HG03064 (cell line): ENCODE measurements around the gene NSD2.

Experiments used
- ATAC-seq: cut with Tn5 transposase; IDR thresholded peaks from one replicate; pipeline ENCODE4 v1.9.1; 2021; ENCODE audit warnings: low read depth; ENCODE audit not compliant: unreplicated experiment

Gene NSD2

GRCh38 chr4:1982124-1983052 lies 111.2 kb downstream of the NSD2 start:
- ATAC-seq, result no peak

GRCh38 chr4:1983053-1983845 lies 112.1 kb downstream of the NSD2 start:
- no peak for ATAC-seq

- ATAC-seq, result no peak
Measured at GRCh38 chr4:1983846-1984405, 112.7 kb downstream of the NSD2 start.

GRCh38 chr4:1984406-1985191 lies 113.4 kb downstream of the NSD2 start:
- no peak for ATAC-seq

- ATAC-seq, result no peak
Measured at GRCh38 chr4:1985294-1985693, 114.1 kb downstream of the NSD2 start.

DNA sequence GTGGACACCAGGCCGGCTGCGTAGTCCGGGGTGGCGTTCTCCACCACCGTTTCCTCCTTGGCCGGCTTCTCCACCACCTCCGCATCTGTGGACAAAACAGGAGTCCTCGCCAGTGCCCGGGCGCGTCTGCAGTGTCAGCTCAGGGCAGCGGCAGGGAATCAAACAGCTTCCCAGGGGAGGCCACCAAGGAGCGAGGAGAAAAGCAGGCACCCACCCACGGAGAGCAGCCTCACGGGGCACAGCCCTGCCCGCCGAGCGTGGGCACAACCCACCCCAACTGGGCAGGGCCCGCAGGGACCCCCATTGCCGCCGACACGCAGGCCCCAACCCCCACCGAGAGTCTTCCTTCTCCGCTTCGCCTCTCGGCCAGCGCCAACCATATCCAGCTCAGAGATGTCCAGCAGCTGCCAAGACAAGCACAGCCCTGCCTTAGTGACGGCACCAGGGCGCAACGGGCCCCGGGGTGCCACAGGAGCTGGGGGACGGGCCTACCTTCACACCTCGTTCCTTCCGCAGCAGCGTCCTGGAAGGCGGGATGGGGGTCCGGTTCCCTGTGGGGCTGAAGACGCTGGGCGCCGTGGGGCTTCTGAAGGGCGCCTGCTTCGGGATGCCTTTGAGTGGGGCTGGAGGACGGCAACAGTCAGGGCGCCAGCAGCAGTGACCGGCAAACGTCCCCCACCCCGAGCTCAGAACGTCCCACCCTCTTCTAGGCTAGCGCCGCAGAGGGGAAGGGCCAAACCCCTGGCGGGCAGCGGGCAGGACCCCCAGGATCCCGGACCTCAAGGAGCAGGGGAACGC lies 114.8 kb downstream of the NSD2 start:
- no peak for ATAC-seq

DNA sequence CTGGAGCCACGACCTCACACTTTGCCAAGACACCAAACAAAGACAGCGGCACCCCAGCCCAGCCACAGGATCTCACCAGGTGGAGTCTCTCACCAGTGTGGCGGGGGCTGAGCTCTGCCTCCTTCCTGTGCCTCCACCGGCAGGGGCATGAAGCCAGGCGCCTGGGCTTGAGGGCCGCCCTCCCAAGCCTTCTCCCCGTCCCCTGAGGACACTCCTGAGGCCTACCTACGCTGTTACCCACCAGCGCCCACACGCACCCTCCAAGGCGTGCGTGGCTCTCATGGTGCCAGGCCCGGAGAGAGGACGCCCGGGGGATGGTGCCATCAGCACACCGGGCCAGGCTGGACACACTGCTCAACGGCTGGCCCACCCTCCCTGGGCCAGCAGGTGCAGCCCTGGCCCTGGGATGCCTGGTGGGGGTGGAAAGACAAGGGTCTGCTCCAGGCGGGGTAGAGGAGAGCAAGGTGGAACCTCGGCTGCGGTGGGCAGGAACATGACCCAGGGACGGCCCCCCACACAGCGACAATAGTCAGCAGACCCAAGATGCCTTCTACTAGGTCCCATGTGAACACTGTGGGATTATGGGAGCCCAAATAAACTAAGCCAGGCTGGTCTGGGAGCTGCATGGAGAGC lies 115.5 kb downstream of the NSD2 start:
- ATAC-seq, result no peak

DNA sequence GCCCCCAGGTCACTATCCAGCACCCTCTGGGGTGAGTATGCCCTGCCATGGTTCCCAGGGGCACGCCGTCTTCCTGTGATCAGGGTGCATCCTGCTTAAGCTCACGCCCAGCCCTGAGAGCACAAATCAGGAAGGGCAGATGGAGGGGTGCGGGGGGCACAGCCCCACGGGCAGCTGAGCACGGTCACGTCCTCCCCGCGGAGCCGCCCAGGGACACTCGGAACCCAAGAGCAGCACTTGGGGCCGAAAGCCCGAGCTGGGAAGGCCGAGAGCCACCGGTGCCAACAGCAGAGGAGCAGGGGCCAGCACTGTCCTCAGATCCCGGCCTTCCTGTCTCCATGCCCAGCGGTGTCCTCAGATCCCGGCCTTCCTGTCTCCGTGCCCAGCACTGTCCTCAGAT lies 116.1 kb downstream of the NSD2 start:
- no peak for ATAC-seq

DNA sequence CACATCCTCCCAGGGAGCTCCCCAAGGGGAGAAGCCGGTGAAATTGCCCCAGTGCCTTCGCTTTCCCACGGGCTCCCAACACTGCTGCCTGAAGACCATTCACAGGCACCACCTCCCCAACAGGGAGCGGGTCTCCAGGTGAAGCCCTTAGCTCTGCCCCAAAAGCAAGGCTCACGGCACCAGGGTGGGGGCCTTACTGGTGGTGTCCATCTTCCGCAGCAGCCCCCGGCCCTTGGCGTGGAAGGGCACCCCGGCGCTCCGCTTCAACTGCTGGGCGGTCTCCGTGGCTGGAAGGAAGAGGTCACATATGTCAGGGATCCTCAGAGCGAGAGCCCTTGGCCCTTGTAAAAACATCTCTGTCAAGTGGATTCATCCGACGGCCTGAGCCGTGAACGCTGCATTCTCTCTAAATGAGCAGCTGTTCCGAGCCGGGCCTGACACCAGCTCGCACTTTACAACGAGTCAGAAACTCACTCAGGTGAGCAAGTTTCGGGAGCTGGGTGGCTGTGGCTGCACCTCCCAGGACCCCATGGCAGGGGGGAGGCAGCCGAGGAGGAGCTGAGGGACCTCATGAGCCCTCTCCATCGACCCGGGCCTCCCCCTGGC lies 116.6 kb downstream of the NSD2 start:
- ATAC-seq, result no peak

DNA sequence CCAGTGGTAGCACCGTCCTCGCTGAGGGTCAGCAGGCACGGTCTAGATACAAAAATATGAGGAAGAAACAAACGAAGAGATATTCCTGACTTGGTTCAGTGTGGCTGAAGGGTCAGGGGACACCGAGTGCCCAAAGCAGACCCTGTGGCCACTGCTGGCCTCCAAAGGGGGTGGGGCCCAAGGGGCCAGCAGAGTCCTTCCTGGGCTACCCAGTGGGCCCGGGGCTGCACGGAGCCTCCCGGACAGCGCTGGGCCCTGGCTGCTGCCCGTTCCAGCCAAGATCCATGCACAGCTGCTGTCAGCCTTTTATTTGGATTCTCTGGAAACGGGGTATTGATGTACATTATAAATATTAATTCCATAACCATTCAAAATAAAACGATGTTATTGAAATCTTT lies 117.1 kb downstream of the NSD2 start:
- ATAC-seq, result no peak

DNA sequence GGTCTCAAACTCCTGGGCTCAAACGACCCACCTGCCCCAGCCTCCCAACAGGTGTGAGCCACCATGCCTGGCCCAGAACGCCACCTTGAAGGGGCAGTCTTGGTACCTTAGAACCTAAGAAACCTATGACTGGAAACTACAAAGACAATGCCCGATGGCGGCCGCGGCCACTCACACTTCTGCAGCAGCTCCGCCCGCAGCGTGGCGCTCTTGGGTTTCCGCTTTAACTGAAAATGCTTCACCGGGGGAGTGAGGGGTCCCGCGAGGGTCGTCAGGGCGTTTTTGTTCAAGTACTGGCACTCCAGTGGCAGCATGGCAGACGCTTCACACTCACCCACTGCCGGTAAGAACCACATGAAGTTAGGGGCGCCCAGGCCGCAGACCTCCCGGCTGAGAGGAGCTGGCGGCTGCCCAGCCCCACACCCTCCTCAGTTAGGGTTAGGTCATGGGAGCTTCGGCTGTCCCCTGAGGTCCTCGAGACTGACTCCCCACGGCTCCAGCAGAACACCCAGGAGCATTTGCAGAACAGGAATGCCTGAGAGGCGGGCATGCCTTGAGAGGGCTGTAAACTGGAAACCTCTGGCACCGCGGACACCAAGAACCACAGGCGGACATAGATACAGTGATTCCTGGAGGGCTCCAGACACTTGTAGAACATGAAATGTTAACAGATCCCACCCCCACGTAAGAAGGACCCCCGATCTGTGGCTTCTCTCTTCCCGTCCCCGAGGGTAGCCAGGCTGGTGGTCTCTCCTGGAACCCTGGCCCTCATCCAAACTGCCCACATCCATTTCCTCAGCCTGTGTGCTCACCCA lies 118.5 kb downstream of the NSD2 start:
- ATAC-seq, result no peak

DNA sequence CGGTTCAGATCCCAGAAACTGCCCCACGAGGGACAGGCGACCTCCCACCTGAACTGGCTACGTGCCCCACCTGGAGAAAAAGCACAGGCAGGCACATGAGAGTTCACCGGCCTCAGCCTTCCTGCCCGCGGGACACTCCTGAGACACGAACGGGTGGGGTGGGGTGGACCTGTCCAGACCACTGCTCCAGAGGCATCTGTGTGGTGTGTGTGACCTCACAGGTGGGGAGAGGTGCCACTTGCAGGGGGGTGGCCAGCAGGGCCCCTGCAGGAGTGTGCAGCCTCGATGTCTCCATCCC lies 119.1 kb downstream of the NSD2 start:
- no peak for ATAC-seq

GRCh38 chr4:1990676-1991075 lies 119.5 kb downstream of the NSD2 start:
- no peak for ATAC-seq

GRCh38 chr4:1991087-1991486 lies 119.9 kb downstream of the NSD2 start:
- ATAC-seq, result no peak

GRCh38 chr4:1991596-1992434 lies 120.6 kb downstream of the NSD2 start:
- ATAC-seq, result no peak

DNA sequence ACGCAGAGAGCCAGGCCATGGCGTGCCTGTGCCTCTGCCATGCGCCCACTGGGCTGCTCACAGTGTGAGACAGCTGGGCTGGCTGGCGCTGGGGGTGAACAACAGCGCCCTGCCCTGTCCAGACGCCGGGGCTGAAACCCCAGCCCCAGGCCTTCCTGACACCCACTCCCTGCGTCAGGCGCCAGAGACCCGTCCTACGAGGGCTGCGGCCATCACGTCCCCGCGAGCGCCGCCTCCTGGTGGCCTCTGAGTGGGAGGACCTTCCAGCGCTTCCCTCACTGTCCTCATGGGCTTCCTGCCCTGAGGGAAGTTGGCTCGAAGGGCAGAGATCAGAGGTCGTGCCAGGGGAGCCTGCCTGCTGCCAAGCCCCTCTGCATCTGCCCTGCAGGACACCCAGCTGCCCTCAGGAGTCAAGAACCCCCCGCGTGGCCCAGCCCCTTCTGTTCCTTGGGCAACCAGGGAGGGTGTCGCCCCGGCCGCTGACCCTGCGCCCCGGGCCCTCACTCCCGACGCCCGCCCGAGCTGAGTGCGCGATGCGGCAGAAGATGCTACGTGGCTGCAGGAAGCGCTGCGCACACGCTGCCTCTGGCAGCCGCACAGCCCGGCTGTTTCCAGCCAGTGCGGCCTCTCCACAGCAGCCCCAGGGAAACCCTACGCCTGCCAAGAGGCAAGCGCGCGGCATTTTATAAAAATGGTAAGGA lies 121.4 kb downstream of the NSD2 start:
- ATAC-seq, result no peak

GRCh38 chr4:1993169-1993516 lies 122.0 kb downstream of the NSD2 start:
- ATAC-seq, result no peak
